HG02840 (cell line): ENCODE results near the gene CTDSPL.

Experiments used
- ATAC-seq: cut with Tn5 transposase; IDR thresholded peaks from one replicate; pipeline ENCODE4 v1.9.1; 2021; ENCODE audit warnings: mild to moderate bottlenecking, moderate library complexity, moderate number of reproducible peaks; ENCODE audit not compliant: unreplicated experiment, low FRiP score

CTDSPL gene

GRCh38 chr3:37938011-37938410, 76.3 kb downstream of the CTDSPL start:
- ATAC-seq = no peak

- no peak for ATAC-seq
Observed at GRCh38 chr3:37940242-37940908, 78.7 kb downstream of the CTDSPL start.

DNA sequence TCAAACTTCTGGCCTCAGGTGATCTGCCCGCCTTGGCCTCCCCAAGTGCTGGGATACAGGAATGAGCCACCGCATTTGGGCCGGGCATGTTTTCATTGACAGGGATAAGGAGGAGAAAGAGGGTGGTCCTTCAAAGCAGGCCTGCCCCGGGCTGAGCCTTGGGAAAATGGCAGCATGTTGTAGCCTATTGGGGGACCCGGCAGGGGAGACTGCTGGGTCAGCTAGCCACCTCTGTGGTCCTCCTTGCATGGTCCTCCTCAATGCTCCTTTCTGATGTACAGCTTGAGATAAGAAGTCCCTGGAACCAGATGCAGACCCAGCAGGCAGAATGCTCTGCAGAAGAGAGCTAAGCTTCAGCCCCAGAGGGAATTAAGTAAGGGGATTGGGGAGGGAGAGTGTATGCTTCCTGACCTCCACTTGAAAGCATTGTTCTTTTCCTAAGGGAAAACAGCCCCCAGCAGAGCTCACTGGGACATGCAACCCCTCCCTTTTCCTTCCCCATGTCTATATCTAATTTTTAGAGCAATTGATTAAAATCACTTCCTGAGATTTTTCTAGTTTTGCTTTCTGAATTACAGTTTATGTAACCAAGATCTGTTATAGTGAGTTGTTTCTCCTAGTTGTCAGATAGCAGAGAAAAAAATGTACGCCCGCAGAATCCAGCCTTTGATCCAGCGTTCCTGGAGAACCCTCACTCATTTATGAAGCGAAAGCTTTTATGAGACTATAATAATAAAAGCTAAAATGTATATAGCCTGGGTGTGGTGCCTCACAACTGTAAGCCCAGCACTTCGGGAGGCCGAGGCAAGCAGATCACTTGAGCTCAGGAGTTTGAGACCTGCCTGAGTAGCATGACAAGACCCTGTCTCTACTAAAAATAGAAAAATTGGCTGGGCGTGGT, 80.2 kb downstream of the CTDSPL start:
- no peak for ATAC-seq

DNA sequence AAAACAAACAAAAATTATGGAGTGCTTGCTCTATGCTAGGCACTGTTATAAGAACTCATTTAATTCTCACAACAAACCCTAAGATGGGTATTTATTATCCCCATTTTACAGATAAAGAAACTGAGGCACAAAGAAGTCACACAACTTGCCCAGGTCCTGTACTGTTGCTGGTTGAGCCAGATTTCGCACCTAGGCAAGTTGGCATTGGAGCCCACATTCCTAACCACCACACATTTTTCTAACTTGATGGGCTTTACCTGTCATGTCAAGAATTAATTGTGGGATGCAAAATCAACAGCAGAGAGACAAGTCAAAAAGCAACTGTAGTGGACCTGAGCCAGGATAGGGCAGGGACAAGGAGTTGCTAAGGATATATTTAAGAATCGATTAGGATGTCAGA, 81.0 kb downstream of the CTDSPL start:
- no peak for ATAC-seq

DNA sequence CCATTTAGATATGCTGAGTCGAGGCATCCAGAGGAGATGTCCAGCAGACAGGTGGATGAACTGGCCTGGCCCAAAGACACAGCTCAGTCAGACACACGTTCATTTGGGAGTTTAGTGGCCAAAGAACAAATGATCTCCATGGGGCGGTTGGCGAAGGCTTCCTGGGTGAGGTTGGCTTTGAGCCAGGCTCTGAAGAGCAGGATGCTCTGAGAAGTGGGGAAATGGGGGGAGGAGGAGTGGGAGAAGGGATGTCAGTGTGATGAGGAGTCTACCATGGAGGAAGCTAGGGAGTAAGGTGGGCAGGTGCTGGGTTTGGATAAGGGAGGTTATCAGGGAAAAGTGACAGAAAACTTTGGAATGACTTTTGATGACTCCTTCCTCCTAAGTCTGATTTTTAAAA, 81.4 kb downstream of the CTDSPL start:
- ATAC-seq = no peak

- no peak for ATAC-seq
Observed at GRCh38 chr3:37943631-37944314, 82.1 kb downstream of the CTDSPL start.

GRCh38 chr3:37944391-37944842, 82.7 kb downstream of the CTDSPL start:
- no peak for ATAC-seq

- ATAC-seq = no peak
Observed at GRCh38 chr3:37945156-37945806, 83.6 kb downstream of the CTDSPL start.

DNA sequence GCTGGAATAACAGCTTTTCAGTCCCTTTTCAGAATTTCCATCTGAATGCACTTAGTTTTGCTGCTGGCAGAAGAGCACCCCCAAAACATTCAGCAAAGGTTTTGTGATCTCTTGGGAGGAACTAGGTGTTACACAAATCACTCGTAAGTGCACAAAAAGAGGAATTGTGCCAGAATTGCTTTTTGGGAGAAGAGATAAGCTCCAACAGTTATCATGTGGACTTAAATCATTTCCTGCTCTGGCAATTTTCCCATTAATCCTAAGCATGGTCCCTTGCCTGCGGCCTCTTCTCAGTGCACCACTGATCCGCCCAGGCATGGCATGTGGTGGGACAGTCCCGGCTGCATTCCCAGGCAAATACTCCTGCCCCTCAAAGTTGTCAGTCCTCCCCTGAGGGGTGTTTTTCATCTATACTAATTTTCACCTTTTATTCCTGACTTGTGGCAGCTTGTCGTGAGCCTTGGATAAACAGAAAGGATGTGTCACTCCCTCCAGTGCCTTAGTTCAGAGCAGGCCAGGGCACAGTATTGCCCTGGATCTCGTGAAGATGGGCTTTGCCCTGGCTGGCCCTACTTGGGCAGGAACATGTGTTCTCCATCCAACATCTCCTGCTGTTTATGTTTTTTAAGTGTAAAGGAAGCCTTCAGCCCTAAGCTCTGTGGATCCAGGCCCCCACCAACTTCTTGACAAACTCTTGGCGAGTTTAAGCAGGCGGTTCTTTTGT, 84.3 kb downstream of the CTDSPL start:
- ATAC-seq = no peak

- ATAC-seq = no peak
Observed at GRCh38 chr3:37946531-37946889, 84.8 kb downstream of the CTDSPL start.

DNA sequence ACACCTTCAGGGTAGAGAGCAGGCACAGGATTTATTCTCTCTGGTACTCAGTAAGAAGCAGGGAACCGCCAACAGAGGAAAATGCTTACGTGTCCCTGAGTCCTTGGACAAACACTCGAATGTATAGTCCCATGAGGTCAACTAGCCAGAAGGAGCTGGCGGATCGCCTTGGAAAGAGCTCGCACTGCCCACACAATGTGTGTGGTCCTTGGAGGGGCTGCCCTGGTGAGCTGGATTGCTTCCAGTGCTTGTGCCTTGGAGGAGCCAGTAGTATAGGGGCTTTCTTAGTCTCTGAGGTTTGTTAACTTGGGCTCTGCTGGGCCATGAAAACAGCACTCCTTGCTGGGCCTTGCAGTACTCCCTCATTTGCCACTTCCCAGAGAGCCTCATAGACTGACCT, 88.2 kb downstream of the CTDSPL start:
- no peak for ATAC-seq

DNA sequence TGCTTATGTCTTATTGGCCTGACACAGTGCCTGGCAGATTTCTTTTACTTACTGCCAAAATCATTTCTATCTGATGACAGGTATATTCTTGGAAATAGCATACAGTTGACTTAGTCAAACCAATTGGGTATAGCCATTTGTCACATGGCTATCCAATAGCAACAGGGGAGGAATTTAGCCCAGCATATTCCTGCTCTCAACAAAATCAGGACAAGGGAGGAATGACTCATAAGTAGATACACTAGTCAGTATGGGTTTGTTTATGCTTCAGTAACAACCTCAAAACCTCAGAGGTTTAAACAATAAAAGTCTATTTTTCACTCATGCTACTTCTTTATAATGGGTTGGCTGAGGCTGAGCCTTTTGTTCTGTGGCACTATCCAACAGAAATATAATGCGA, 90.9 kb downstream of the CTDSPL start:
- ATAC-seq = no peak

DNA sequence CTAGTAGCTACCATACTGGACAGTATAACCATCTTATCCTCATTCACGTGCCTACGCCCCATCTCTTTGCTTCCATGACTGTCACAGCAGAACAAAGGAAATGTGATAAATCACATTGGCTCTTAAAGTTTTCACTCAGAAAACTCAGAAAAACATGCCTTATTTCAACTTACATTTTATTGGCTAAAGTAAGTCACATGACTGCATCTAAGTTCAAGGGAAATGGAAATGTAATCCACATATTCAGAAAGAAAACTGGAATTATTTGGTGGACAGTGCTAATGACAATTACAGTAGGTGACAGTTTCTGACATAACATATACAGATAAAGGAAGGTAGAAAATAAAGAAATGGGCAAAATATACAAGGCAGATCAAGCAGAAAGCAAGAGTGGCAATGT, 91.5 kb downstream of the CTDSPL start:
- no peak for ATAC-seq

GRCh38 chr3:37953707-37954394, 92.2 kb downstream of the CTDSPL start:
- ATAC-seq = no peak

GRCh38 chr3:37954881-37955280, 93.2 kb downstream of the CTDSPL start:
- no peak for ATAC-seq

DNA sequence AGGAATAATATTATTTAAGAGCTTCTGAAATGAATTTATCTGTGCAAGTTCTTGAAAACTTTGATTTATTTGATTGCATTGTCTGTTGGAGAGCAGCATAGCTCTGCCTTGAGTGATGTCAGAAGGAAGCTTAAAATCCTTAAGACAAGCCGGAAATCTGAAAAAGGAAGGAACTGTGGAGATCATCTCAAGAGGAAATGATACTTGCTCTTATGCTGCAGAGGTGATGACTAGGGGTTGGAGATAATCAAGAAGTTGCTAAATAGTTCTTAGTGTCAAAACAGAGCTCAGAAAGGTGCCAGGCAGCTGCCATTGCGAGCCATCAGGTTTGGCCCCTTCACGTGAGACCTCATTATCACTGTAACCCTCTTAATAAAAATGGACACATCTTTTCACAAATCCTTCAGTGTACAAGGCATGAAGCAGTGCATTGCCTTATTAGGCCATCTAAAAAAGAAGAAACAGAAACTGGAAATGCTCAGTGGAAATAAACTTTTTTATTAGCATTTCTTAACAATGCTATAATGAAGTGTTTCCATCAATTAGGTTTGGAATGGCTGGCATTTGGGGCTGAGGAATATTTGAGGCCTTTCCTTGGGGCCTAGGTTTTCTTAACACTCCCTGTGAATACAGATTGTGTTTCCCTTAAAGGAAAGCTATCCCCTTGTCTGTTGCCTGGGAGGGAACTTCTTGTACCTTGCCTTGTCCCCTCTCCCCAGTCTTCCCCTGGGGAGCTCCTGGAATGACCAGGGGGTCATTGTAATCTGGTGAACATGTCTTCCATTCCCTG, 94.4 kb downstream of the CTDSPL start:
- ATAC-seq = no peak

DNA sequence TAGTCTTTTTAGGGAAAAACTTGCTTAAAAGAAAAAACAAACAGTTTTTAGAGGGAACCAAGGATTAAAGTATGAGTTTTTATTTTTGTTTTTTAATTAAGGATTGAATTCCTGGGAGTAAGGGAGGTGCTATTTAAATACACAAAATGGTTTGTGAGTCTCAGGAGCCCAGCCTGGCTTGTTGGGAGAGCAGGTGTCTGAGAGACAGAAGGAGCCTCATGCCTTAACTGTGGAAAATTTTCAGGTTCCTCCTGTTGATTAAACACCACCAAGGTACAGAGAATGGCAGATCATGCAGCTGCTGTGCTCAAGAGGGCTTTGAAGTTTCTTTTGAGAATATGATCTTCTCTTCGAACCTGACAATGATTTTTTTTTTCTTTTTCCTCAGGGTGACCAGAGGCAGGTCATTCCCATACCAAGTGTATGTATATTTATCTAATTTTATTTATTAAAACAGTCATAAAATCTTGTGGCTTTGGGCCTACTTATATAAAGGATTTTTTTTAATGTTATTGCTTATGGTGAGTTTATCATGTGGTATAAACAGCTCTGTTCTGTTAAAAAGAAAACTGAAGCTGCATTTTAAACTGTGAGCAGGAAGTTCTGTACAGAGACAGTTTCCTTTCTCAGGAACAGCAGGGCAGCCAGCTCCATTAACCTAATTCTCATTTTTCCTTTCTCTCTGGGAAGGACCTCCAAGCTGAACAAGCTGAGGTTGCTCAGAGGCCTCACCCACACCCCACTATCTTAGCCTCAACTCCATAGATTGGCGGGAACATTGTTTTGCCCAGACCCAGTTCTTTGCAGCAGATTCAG, 95.3 kb downstream of the CTDSPL start:
- no peak for ATAC-seq

DNA sequence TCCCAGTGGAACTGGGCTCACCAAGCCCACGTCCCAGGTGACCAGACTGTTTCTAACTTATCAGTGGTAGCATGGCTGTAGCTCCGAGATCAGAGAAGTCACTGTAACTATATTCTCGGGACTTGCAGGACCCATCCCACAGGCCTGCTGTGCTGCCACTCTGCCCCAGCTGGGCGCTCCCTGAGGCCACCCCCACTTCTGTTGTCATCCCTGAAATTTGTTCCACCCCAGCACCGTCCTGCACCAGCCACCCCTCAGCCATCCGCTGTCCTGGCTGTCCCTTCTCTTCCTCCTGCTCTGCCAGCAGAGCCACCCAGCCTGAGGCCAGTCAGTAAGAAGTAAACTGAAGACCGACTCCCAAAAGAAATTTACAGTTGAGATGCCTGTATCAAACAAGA, 95.9 kb downstream of the CTDSPL start:
- ATAC-seq = no peak
